GM18951 (cell line): Measurements from ENCODE around the gene JAG1.

Experiments
- POLR2A ChIP-seq: IDR thresholded peaks from 4 replicates; pipeline ENCODE4 v1.6.1; 2011; ENCODE audit warnings: mild to moderate bottlenecking; ENCODE audit not compliant: insufficient read length, insufficient read depth; ENCODE audit errors: extremely low read depth
- in situ Hi-C: fragments of 300-500 bp; cut with MboI; formaldehyde crosslinking; loops from one replicate; pipeline ENCODE4 v1.12.0; 2022; ENCODE audit warnings: low sequenced_read_pairs, mixed read lengths, inconsistent platforms; ENCODE audit not compliant: unreplicated experiment

The JAG1 gene

DNA sequence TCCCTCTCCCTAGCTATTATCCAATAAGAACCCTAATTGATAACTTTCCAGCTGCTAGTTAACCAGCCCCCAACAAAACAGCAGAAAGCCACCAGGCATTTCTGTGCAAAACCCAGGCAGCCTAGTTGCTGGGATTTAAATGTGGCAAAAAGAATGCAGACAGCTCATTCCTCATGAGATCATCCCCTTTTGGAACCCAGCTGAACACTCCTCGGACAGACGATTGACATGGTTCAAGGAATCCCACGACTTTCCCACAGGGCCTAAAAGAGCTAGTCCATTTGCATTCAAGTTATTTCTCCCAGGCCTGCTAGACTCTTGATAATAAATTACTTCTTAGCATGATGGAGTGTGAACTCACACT, 24.0 kb downstream of the JAG1 start:
- in situ Hi-C loops = no loop called here
- TF ChIP-seq POLR2A = no peak

DNA sequence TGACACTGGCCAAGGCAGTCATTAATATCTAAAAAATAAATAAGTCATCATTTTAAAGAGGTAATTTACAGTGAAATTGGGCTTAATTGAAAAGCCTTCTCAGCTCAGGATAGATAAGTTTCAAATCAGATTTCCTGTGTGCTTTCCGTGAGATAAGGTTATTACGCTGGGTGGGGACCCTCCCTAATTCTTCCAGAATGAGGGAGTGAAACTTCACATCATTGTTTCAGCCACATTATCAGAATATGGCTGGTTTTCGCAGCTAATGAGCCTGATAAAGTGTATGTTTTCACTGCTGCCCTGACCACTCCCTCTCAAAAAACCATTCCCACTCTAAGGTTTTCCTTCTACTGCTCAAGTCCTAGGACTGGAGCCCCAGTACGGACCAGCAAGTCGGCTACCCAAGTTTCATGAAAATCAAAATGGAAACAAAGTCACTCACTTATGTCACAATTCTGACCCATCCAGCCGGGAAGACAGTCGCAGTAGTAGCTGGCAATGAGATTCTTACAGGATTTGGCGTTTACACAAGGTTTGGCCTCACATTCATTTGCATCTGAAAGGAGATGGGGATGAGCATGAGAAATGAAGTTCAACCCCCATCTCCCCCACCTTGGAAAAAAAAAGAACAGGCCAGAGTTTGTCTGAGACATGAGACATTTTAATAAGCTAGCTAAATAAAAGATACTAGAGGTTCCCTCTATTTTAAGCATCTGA, 24.6 kb downstream of the JAG1 start:
- TF ChIP-seq POLR2A = no peak
- in situ Hi-C loops = no loop called here

DNA sequence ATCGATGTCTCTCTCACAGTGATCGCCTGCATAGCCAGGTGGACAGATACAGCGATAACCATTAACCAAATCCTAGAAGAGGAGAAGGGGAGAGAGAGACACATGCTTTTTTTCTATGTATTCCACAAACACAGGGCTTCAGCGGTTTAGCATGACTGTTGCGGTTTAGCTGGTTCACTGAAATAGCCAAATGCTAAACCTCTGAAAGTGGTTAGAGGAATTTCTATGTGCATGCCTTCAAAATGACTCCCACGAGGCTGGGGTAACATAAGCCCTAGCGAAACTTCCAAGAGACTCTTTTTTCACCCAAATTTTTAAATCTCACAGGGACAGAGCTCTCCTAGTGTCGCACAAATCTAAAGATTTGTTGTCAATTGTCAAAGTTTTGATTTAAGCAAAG, 25.1 kb downstream of the JAG1 start:
- TF ChIP-seq POLR2A = no peak
- in situ Hi-C loops = no loop called here

GRCh38 chr20:10647909-10648308, 25.9 kb downstream of the JAG1 start:
- in situ Hi-C loops = no loop called here
- TF ChIP-seq POLR2A = no peak

DNA sequence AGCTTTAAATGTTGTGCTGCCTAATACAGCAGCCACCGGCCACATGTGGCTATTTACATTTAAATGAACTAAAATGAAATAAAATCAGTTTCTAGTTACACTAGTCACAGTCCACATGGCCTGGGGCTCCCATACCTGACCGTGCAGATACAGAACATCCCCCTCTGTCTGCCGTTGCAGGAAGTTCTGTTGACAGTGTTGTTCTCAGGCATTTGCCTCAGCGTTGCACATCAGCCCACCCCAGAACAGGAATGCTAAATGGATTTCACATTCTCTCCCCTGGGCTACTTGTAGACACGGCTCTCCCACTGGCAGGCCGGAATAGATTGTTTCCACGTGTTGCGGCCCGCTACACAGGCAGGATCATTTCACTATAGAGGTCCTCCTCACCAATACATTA, 26.3 kb downstream of the JAG1 start:
- in situ Hi-C loops = no loop called here
- no peak for TF ChIP-seq POLR2A

GRCh38 chr20:10646886-10647420, 26.8 kb downstream of the JAG1 start:
- in situ Hi-C loops = no loop called here
- TF ChIP-seq POLR2A = no peak

- no peak for TF ChIP-seq POLR2A
- in situ Hi-C loops = no loop called here
Observed at GRCh38 chr20:10646006-10646405, 27.8 kb downstream of the JAG1 start.

GRCh38 chr20:10645205-10645570, 28.6 kb downstream of the JAG1 start:
- in situ Hi-C loops = no loop called here
- TF ChIP-seq POLR2A = no peak

- in situ Hi-C loops = no loop called here
- TF ChIP-seq POLR2A = no peak
Observed at GRCh38 chr20:10644458-10645204, 29.2 kb downstream of the JAG1 start.

DNA sequence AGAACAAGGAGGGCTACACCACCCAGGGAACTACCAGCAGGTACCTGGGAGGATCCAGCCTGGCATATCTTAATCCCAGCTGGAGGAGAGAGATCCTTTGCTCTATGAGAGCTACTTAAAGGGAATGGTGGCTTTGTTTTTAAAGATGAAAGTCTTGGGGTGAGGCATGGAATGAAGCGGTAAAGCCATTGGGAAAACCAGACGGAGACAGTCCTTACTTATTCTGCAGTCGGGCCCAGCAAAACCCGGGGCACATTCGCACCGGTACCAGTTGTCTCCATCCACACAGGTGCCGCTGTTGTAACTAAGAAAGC, 30.3 kb downstream of the JAG1 start:
- in situ Hi-C loops = no loop called here
- TF ChIP-seq POLR2A = no peak

DNA sequence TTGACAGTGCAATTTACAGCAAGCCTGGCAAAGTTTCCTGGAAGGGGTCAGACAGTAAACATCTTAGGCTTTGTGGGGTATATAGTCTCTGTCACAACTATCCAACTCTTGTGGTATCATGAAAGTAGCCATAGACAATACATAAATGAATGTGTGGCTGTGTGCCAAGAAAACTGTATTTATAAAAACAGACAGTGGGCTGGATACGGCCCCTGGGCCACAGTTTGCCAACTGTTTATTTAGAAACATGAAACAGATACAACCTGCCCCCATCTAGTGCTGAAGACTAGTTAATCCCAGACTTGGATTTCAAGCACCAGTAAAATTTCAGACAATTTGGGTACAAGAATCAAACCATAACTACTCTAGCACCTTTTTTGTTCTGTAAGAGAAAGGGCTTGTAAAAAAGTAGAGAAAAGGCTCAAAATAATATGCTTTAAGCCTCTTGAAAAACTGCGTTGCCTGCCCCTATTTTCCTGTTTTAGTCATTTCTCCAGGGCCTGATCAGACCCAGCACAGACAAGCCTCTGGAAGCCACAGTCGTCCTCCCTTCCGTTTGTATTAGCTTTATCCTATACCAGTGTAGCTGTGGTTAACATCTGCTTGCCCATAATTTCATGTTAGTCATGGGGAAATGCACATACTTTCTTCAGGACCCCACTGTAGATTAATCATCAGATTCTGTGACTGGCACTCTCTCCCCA, 30.8 kb downstream of the JAG1 start:
- TF ChIP-seq POLR2A = no peak
- in situ Hi-C loops = no loop called here

DNA sequence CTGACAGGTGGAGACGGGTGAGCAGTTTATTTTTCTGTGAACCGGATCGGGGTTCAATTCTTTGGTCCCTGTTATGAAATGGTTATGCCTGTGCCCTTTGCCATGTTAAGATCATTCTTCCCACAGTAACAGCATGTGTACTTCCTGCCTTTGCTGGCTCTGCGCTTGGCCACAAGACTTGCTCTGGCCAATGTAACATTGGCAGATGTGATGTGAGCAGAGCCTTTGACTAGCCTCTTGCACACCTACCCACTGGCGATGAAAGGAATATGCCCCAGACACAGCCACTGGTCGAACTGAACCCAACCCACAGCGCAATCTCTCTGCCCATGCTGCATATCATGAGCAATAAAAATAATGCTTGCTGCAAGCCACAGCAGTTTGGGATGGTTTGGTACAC, 31.9 kb downstream of the JAG1 start:
- in situ Hi-C loops = no loop called here
- TF ChIP-seq POLR2A = no peak

DNA sequence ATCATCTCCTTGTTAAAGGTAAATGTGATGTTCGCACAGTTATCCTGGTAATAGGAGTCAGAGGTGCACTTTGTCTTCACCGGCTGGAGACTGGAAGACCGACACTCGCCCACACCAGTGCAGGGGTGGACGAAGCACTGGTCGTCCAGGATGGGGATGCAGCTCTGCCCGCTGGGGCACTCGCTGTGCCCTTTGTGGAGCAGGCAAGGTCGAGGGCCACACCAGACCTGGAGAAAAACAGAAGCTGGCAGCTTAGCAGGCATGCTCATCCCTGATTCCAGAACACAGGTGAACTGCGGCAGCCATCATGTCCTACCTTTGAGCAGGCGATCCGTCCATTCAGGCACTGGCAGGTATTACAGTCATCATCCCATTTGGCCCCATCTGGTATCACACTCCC, 32.3 kb downstream of the JAG1 start:
- in situ Hi-C loops = no loop called here
- TF ChIP-seq POLR2A = no peak

GRCh38 chr20:10640897-10641296, 32.9 kb downstream of the JAG1 start:
- no peak for TF ChIP-seq POLR2A
- in situ Hi-C loops = no loop called here
